Glomerular visceral epithelial cell (primary cell): ENCODE data around the gene PDE4D.
A peak's percentile ranks its signal among the peaks of the same experiment; 100 is the strongest.

Experiments used
- DNase-seq: peaks from one replicate; pipeline ENCODE4 v3.0.0-alpha.2; 2016; ENCODE audit errors: extremely low spot score

Gene PDE4D

GRCh38 chr5:59517926-59518585, 375.5 kb downstream of the PDE4D start:
- DNase-seq = peak; percentile 18

- DNase-seq = no peak
Observed at GRCh38 chr5:59516161-59516560, 377.4 kb downstream of the PDE4D start.

GRCh38 chr5:59506285-59506877, 387.1 kb downstream of the PDE4D start:
- no peak for DNase-seq

- no peak for DNase-seq
Observed at GRCh38 chr5:59504043-59504442, 389.5 kb downstream of the PDE4D start.

- DNase-seq = no peak
Observed at GRCh38 chr5:59503220-59503619, 390.3 kb downstream of the PDE4D start.

GRCh38 chr5:59501316-59501715, 392.2 kb downstream of the PDE4D start:
- no peak for DNase-seq

GRCh38 chr5:59500014-59500413, 393.5 kb downstream of the PDE4D start:
- DNase-seq = no peak

- no peak for DNase-seq
Observed at GRCh38 chr5:59497207-59497606, 396.3 kb downstream of the PDE4D start.

GRCh38 chr5:59496524-59497134, 396.9 kb downstream of the PDE4D start:
- DNase-seq = no peak

GRCh38 chr5:59491945-59492344, 401.6 kb downstream of the PDE4D start:
- DNase-seq = no peak

GRCh38 chr5:59489551-59489950, 404.0 kb downstream of the PDE4D start:
- DNase-seq = no peak

- DNase-seq = no peak
Observed at GRCh38 chr5:59487772-59488729, 405.5 kb downstream of the PDE4D start.

- DNase-seq = no peak
Observed at GRCh38 chr5:59487068-59487686, 406.3 kb downstream of the PDE4D start.

- DNase-seq = no peak
Observed at GRCh38 chr5:59486508-59486907, 407.0 kb downstream of the PDE4D start.

GRCh38 chr5:59485629-59486439, 407.7 kb downstream of the PDE4D start:
- peak; percentile 51 for DNase-seq

- DNase-seq = peak; percentile 50
Observed at GRCh38 chr5:59485107-59485506, 408.4 kb downstream of the PDE4D start.

- no peak for DNase-seq
Observed at GRCh38 chr5:59484618-59485017, 408.9 kb downstream of the PDE4D start.

GRCh38 chr5:59483971-59484472, 409.5 kb downstream of the PDE4D start:
- DNase-seq = peak; percentile 89

GRCh38 chr5:59479086-59479485, 414.4 kb downstream of the PDE4D start:
- no peak for DNase-seq

- DNase-seq = no peak
Observed at GRCh38 chr5:59474324-59474723, 419.2 kb downstream of the PDE4D start.

- no peak for DNase-seq
Observed at GRCh38 chr5:59473611-59474010, 419.9 kb downstream of the PDE4D start.
